Mononuclear cell (primary cell): ENCODE data around the gene ITM2B. TPM values are rescaled to one million over a fixed set of nuclear protein-coding genes. Genes with fewer than 3 reads are reported as not detected.
"Not testable (repeated sequence)": the region's sequence is repeated elsewhere in the genome, so short reads cannot be mapped to it uniquely, and the experiment has no call there.

Source experiments
- H3K27me3 ChIP-seq: 2 replicates; pipeline ENCODE4 v1.6.0; 2011; ENCODE audit warnings: low read length, control low read depth; ENCODE audit not compliant: insufficient read depth
- H3K4me1 ChIP-seq: 2 replicates; pipeline ENCODE4 v1.5.1; 2011; ENCODE audit warnings: mild to moderate bottlenecking, low read length, control low read depth; ENCODE audit not compliant: insufficient read depth
- H3K4me3 ChIP-seq: 2 replicates; pipeline ENCODE4 v1.5.1; 2011; ENCODE audit warnings: mild to moderate bottlenecking, low read length, moderate library complexity
- H3K9me3 ChIP-seq: 2 replicates; pipeline ENCODE4 v1.5.1; 2011; ENCODE audit warnings: low read depth, mild to moderate bottlenecking, control low read depth, low read length
- total RNA-seq: library from RNA; depleted of rRNA; stranded (reverse); fragments of >200 nt; gene quantifications from one replicate; pipeline ENCODE4 v1.2.3, GENCODE V29; 2012

ITM2B gene
- total RNA-seq, result 550 TPM

DNA sequence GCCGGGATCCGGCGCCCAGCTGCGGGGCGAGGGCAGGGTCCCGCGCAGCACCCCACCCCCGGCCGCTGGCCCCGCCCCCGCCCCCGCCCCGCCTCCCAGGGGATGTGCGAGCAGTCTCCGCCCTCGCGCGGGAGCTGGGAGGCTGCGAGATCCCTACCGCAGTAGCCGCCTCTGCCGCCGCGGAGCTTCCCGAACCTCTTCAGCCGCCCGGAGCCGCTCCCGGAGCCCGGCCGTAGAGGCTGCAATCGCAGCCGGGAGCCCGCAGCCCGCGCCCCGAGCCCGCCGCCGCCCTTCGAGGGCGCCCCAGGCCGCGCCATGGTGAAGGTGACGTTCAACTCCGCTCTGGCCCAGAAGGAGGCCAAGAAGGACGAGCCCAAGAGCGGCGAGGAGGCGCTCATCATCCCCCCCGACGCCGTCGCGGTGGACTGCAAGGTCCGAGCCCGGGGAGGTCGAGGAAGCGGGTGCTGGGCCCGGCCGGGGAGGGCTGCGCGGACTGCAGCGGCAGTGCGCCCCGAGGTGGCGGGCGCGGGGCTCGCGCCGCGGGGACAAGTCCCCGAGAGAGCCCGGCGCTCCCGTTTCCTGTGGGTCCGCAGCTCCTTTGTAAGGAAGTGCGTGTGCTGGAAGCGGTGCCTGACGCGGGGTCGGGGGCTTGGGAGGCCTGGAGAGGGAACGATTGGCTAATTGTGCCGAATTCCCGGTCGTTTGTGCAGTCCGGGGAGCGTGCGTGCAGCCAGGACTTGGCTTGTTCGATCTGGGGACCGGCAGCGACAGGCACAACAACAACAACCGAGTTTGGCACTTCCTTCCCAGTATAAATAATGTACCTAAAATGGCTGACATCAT, at the start of gene ITM2B:
Gene ITM2B (plus strand): TSS at position 161 of the 843 bp plus-strand sequence. CDS start 155 bp downstream, at position 316.
- peak within 1 kb of the TSS; percentile 86 for H3K4me3 ChIP-seq
- no peaks in the 10 kb centered on the region for H3K9me3 ChIP-seq
- no peaks in the 10 kb centered on the region for H3K27me3 ChIP-seq
- H3K4me1 ChIP-seq, result peaks cover 34% of the 10 kb centered on the region

- Histone ChIP-seq H3K4me1 (peaks cover 42% of the 10 kb centered on the region), H3K27me3 (no peaks in the 10 kb centered on the region), H3K4me3 (no peak overlapping the region), H3K9me3 (no peaks in the 10 kb centered on the region)
These were observed 48.7 kb upstream of the ITM2B start for GRCh38 chr13:48184260-48184659.

DNA sequence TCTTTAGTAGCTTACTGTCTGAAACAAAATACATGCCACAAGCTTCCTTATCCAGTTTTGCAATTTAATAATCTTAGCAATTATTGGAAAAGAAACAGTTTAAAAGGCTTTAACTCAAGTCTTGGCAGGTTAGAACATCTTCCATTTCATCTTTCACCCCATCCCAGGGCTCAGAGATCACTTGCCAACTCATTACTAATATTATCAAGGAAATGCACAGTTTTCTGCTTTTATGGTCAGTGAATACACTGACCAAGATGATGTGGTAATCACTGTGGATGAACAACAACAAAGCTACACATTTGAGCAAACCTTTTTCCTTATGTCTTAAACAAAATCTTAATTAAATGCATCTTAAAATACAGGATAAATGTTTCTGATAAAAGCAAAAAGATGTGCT, 48.0 kb upstream of the ITM2B start:
- H3K27me3 ChIP-seq, result no peaks in the 10 kb centered on the region
- H3K4me1 ChIP-seq, result peaks cover 42% of the 10 kb centered on the region
- H3K4me3 ChIP-seq, result no peak overlapping the region
- no peaks in the 10 kb centered on the region for H3K9me3 ChIP-seq

DNA sequence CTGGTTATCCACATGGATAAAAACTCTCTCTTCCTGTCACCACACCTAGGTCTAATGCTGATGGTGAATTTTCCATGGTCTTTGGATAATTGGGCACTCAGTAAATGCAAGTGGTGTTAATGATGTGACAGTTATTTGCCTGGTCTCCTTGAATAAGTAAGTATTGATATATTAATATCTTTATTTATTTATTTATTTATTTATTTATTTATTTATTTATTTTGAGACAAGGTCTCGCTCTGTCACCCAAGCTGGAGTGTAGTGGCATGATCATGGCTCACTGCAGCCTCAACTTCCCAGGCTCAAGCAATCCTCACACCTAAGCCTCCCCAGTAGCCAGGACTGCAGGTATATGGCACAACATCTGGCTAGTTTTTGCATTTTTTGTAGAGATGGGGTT, 46.3 kb upstream of the ITM2B start:
- H3K27me3 ChIP-seq, result no peaks in the 10 kb centered on the region
- no peak overlapping the region for H3K4me3 ChIP-seq
- H3K4me1 ChIP-seq, result peaks cover 39% of the 10 kb centered on the region
- H3K9me3 ChIP-seq, result no peaks in the 10 kb centered on the region

GRCh38 chr13:48188131-48188530, 44.9 kb upstream of the ITM2B start:
- H3K9me3 ChIP-seq, result no peaks in the 10 kb centered on the region
- H3K4me3 ChIP-seq, result no peak overlapping the region
- peaks cover 39% of the 10 kb centered on the region for H3K4me1 ChIP-seq
- H3K27me3 ChIP-seq, result no peaks in the 10 kb centered on the region

- peaks cover 44% of the 10 kb centered on the region for H3K4me1 ChIP-seq
- H3K4me3 ChIP-seq, result no peak overlapping the region
- H3K9me3 ChIP-seq, result no peaks in the 10 kb centered on the region
- H3K27me3 ChIP-seq, result no peaks in the 10 kb centered on the region
These were observed 44.4 kb upstream of the ITM2B start for GRCh38 chr13:48188601-48189000.

DNA sequence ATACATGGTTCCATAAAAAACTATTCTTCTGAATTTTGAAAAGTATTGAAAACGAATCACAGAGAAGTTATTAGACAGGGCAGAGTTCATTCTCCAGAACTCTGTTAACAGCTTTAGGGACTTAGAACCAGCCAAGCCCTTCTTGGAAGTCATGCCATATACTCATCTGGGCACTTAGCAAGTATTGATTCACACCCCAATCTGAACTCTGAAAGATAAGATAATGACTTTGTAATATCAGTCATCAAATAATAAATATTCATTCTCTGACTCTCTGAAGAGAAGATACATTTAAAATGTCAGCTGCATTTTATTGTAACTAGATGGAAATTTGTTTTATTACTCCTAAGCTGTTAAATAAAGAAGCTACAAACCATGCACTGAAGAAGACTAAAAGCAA, 43.8 kb upstream of the ITM2B start:
- Histone ChIP-seq H3K4me1 (peaks cover 46% of the 10 kb centered on the region), H3K27me3 (no peaks in the 10 kb centered on the region), H3K9me3 (no peaks in the 10 kb centered on the region), H3K4me3 (no peak overlapping the region)

DNA sequence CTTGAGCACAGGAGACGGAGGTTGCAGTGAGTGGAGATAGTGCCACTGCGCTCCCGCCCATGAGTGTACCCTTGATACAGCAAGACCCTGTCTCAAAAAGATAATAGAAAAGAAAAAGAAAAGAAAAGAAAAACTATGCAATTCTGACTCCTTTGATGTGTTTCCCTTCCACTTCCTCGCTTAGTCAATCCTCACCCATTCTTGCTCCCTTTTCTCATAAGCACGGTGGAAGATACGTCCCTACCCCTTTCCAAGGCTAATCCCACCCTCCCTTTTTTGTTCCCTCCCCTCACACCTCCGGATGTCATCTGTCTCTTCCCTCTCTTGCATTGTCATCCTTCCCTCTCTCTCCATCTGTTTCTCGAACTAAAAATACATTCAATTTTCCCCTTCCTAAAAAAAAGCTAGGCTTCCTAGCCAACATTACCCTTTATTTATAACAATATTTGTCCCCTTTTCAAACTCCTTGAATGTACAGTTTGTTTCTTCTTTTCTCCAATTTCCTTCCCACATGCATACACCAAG, 40.5 kb upstream of the ITM2B start:
- H3K4me3 ChIP-seq, result no peak overlapping the region
- H3K27me3 ChIP-seq, result no peaks in the 10 kb centered on the region
- H3K9me3 ChIP-seq, result no peaks in the 10 kb centered on the region
- H3K4me1 ChIP-seq, result peaks cover 36% of the 10 kb centered on the region

- H3K4me1 ChIP-seq, result peaks cover 26% of the 10 kb centered on the region
- H3K4me3 ChIP-seq, result no peak overlapping the region
- no peaks in the 10 kb centered on the region for H3K27me3 ChIP-seq
- H3K9me3 ChIP-seq, result no peaks in the 10 kb centered on the region
These were observed 38.6 kb upstream of the ITM2B start for GRCh38 chr13:48194379-48194754.

GRCh38 chr13:48199404-48199946, 33.5 kb upstream of the ITM2B start:
- Histone ChIP-seq H3K27me3 (no peaks in the 10 kb centered on the region), H3K4me3 (no peak overlapping the region), H3K4me1 (peaks cover 7% of the 10 kb centered on the region), H3K9me3 (no peaks in the 10 kb centered on the region)

DNA sequence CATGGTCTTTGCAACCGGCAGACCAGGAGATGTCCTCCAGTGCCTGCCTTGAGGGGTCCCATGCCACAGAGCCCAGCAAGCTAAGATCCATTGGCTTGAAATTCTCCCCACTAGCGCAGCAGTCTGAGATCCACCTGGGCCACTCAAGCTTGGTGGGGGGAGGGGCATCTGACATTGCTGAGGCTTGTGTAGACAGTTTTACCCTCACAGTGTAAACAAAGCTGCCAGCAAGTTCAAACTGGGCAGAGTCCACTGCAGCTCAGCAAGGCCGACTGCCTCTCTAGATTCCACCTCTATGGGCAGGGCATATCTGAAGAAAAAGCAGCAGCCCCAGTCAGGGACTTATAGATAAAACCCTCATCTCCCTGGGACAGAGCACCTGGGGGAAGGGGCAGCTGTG, 32.0 kb upstream of the ITM2B start:
- Histone ChIP-seq H3K4me3 (no peak overlapping the region), H3K27me3 (no peaks in the 10 kb centered on the region), H3K9me3 (no peaks in the 10 kb centered on the region), H3K4me1 (no peaks in the 10 kb centered on the region)

- H3K4me1 ChIP-seq, H3K9me3 ChIP-seq, H3K4me3 ChIP-seq, H3K27me3 ChIP-seq: not testable (repeated sequence)
These were observed 25.8 kb upstream of the ITM2B start for GRCh38 chr13:48207207-48207606.

DNA sequence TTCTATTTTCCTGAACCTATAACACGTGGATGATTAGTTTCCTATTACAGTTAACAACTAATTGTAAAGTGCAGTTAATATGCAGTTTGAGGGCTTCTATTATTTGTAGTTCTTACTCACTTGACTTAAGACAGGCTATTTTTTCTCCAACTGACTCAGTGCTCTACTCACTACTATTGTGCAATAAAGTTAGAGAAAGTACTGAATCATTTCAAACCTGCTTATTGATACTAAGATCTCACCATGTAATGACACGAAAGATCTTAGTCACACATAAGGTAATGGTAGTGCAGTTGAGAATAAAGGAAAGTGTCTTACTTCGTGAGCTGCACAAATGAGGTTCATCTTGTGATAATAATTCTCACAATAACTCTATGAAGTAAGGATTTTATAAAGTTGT, 22.8 kb upstream of the ITM2B start:
- no peak overlapping the region for H3K4me3 ChIP-seq

DNA sequence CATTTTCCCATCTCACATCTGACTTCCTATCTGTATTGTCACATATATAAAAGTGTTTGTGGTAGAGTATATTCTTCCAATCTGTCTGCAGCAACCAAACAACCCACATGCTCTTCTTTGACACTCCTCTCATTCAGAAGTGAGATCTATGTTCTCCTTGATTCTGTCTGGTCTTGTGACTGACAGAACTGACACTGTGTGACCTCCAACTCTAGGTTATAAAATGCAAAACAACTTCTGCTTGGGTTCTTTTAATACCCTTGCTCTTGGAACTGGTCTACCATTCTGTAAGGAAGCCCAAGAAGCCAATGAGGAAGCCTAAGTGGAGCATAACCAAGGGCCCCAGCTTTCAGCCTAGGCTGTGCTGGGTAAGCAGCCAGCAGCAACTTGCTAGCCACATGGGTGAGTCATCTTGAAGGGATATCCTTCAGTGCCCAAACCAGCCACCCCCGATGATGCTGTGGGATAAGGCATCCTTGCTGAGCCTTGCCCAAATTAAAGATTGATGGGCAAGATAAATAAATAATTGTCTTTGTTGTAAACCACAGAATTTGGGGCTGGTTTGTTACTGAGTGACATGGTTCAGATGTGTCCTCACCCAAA, 18.4 kb upstream of the ITM2B start:
- Histone ChIP-seq H3K27me3 (no peaks in the 10 kb centered on the region), H3K4me3 (no peak overlapping the region), H3K9me3 (no peaks in the 10 kb centered on the region), H3K4me1 (peaks cover 6% of the 10 kb centered on the region)

More for the DNA sequence above, 22.8 kb upstream of the ITM2B start:
- Histone ChIP-seq H3K4me1 (peaks cover 5% of the 10 kb centered on the region), H3K9me3 (no peaks in the 10 kb centered on the region), H3K27me3 (no peaks in the 10 kb centered on the region)

- not testable (repeated sequence) for H3K9me3 ChIP-seq, H3K4me3 ChIP-seq, H3K27me3 ChIP-seq
- peaks cover 14% of the 10 kb centered on the region for H3K4me1 ChIP-seq
These were observed 17.3 kb upstream of the ITM2B start for GRCh38 chr13:48215511-48216203.
